Retina (tissue), 1 donor: ENCODE results near the gene PLBD2.
"Not testable (repeated sequence)": the region's sequence is repeated elsewhere in the genome, so short reads cannot be mapped to it uniquely, and the experiment has no call there.

Experiments
- DNase-seq: peaks from one replicate; pipeline ENCODE4 v3.0.0-alpha.2; 2016

Gene PLBD2

GRCh38 chr12:113334786-113335539 lies 23.4 kb upstream of the PLBD2 start, which contains the start of gene SLC8B1:
TSS of gene SLC8B1 (minus strand) at chr12:113335109. CDS start at chr12:113332878, 2,231 bp downstream.
- DNase-seq, result peak; percentile 87

- no peak for DNase-seq
Observed at GRCh38 chr12:113339540-113339939, 18.8 kb upstream of the PLBD2 start.

GRCh38 chr12:113340061-113340460 lies 18.3 kb upstream of the PLBD2 start:
- no peak for DNase-seq

GRCh38 chr12:113341535-113341934 lies 16.9 kb upstream of the PLBD2 start:
- no peak for DNase-seq

- DNase-seq, result no peak
Observed at GRCh38 chr12:113345318-113345717, 13.1 kb upstream of the PLBD2 start.

- no peak for DNase-seq
Observed at GRCh38 chr12:113346353-113346752, 12.0 kb upstream of the PLBD2 start.

GRCh38 chr12:113347107-113347506 lies 11.3 kb upstream of the PLBD2 start:
- DNase-seq, result no peak

GRCh38 chr12:113347892-113348291 lies 10.5 kb upstream of the PLBD2 start:
- no peak for DNase-seq

- no peak for DNase-seq
Observed at GRCh38 chr12:113348849-113349536, 9.4 kb upstream of the PLBD2 start.

GRCh38 chr12:113351089-113351488 lies 7.3 kb upstream of the PLBD2 start:
- DNase-seq, result no peak

- DNase-seq, result not testable (repeated sequence)
Observed at GRCh38 chr12:113354192-113354591, 4.2 kb upstream of the PLBD2 start.

- peak; percentile 56 for DNase-seq
Observed at GRCh38 chr12:113359133-113359938, 949 bp downstream of the PLBD2 start.

- no peak for DNase-seq
Observed at GRCh38 chr12:113359939-113360748, 1.8 kb downstream of the PLBD2 start.

GRCh38 chr12:113361574-113362370 lies 3.4 kb downstream of the PLBD2 start:
- DNase-seq, result no peak

GRCh38 chr12:113364698-113365097 lies 6.3 kb downstream of the PLBD2 start:
- no peak for DNase-seq

- no peak for DNase-seq
Observed at GRCh38 chr12:113365639-113366395, 7.4 kb downstream of the PLBD2 start.

GRCh38 chr12:113366827-113367226 lies 8.4 kb downstream of the PLBD2 start:
- no peak for DNase-seq

- DNase-seq, result no peak
Observed at GRCh38 chr12:113368331-113368730, 9.9 kb downstream of the PLBD2 start.

GRCh38 chr12:113369391-113369985 lies 11.1 kb downstream of the PLBD2 start:
- DNase-seq, result no peak

- DNase-seq, result no peak
Observed at GRCh38 chr12:113370923-113371682, 12.7 kb downstream of the PLBD2 start.
